GM12872 (cell line): ENCODE measurements around the gene CYP27B1.

Source experiments
- CTCF ChIP-seq: IDR thresholded peaks from 3 replicates; pipeline ENCODE4 v1.5.1; 2011; ENCODE audit warnings: low read depth, mild to moderate bottlenecking, low read length, moderate library complexity; ENCODE audit not compliant: insufficient read depth

CYP27B1 gene

GRCh38 chr12:57766464-57767304 is at the start of gene CYP27B1:
CYP27B1 (minus strand) TSS chr12:57767078; CDS start chr12:57767041, 37 bp downstream.
- TF ChIP-seq CTCF, result no peak

- no peak for TF ChIP-seq CTCF
Observed at GRCh38 chr12:57816001-57816854, 49.4 kb upstream of the CYP27B1 start.

GRCh38 chr12:57815177-57816000 is 48.5 kb upstream of the CYP27B1 start:
- TF ChIP-seq CTCF, result no peak

GRCh38 chr12:57813971-57814772 is 47.3 kb upstream of the CYP27B1 start:
- TF ChIP-seq CTCF, result no peak

- no peak for TF ChIP-seq CTCF
Observed at GRCh38 chr12:57813111-57813970, 46.5 kb upstream of the CYP27B1 start.

- TF ChIP-seq CTCF, result no peak
Observed at GRCh38 chr12:57811028-57811755, 44.3 kb upstream of the CYP27B1 start.
